NT2/D1 (cell line): Measurements from ENCODE around the gene HNRNPU.

Source experiments
- DNase-seq: peaks from one replicate; pipeline ENCODE4 v3.0.0-alpha.2; 2011; ENCODE audit warnings: low read depth, low spot score
- H3K27me3 ChIP-seq: 2 replicates; pipeline ENCODE4 v1.6.0; 2011; ENCODE audit warnings: mild to moderate bottlenecking; ENCODE audit not compliant: insufficient read length, insufficient read depth
- H3K36me3 ChIP-seq: 2 replicates; pipeline ENCODE4 v1.6.1; 2011; ENCODE audit warnings: mild to moderate bottlenecking, low read length, mixed read lengths; ENCODE audit not compliant: insufficient read depth, insufficient read length
- H3K4me1 ChIP-seq: 2 replicates; pipeline ENCODE4 v1.5.1; 2011; ENCODE audit not compliant: insufficient read depth, insufficient read length
- H3K4me3 ChIP-seq: 2 replicates; pipeline ENCODE4 v1.5.1; 2011; ENCODE audit warnings: low read depth; ENCODE audit not compliant: insufficient read length
- H3K9ac ChIP-seq: 2 replicates; pipeline ENCODE4 v1.6.0; 2011; ENCODE audit warnings: low read depth; ENCODE audit not compliant: insufficient read length
- H3K9me3 ChIP-seq: 2 replicates; pipeline ENCODE4 v1.5.1; 2011; ENCODE audit warnings: mild to moderate bottlenecking, low read length; ENCODE audit not compliant: insufficient read depth
- SUZ12 ChIP-seq: IDR thresholded peaks from 2 replicates; pipeline ENCODE4 v1.6.1; 2011; ENCODE audit not compliant: insufficient read length, insufficient read depth; ENCODE audit errors: extremely low read depth
- YY1 ChIP-seq: IDR thresholded peaks from 2 replicates; pipeline ENCODE4 v1.6.1; 2011; ENCODE audit not compliant: insufficient read length, insufficient read depth
- ZNF274 ChIP-seq: IDR thresholded peaks from 2 replicates; pipeline ENCODE4 v1.6.1; 2011; ENCODE audit warnings: mild to moderate bottlenecking, low read depth, low read length

Gene HNRNPU

DNA sequence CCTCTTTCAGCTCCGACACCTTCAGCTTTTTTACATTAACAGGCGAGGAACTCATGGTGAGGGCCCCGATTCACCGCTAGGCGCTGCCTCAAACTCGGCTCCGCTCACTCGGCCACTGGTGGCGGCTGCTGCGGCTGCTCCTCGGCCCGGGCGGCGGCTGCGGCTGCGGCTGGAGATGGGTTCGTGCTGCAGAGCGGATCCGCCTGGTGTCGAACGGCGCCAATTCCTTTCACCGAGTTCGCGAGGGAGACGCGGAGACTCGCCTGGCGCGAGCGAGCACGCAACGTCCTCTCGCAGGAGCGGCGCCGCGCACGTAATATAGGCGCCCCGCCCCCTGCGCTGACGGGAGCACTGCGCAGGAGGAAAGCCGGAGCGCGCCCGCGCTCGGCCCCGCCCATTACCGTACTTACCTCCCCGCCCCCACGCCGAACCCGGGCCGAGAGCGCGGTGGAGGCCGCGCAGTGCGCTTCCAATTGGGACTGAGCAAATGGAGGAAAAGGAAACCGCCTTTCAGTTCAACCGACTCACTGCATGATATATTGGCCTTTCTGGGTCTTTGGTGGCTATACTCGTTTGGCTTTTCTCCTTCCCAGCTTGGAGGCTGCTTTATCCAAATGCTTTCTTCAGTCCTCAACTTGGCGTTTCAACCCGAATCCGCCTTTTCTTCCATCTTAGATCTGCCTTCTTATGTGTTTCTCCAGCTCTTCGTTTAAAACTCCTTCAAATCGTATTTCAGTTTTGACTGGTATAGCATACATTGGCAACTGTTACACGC, at the start of gene HNRNPU:
TSS of gene HNRNPU (minus strand) at position 291 of the 775 bp plus-strand sequence. CDS start at position 55, 236 bp downstream.
- Histone ChIP-seq H3K27me3 (no peaks in the 10 kb centered on the region), H3K9ac (peak within 1 kb of the TSS; percentile 99), H3K4me1 (peaks cover 8% of the 10 kb centered on the region), H3K36me3 (peaks cover 40% of the 10 kb centered on the region), H3K4me3 (peak within 1 kb of the TSS; percentile 99), H3K9me3 (no peaks in the 10 kb centered on the region)
- DNase-seq = peak; percentile 100
- TF ChIP-seq YY1 (no peak), ZNF274 (no peak), SUZ12 (no peak)

DNA sequence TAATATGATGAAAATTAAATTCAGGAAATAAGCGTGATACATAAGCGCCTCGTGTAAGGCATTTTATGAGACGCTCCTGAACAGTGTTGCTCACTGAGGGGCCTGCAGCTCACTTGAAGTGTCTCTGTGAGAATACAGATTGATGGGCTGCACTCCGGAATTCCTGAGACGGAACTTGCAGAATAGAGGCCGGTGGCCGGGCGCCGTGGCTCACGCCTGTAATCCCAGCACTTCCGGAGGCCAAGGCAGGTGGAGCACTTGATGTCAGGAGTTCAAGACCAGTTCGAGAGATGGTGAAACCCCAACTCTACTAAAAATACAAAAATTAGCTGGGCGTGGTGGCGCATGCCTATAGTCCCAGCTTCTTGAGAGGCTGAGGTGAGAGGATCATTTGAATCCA, 49.5 kb upstream of the HNRNPU start:
- no peak for DNase-seq
- Histone ChIP-seq H3K27me3 (peaks cover 23% of the 10 kb centered on the region), H3K9me3 (no peaks in the 10 kb centered on the region), H3K36me3 (no peaks in the 10 kb centered on the region), H3K4me1 (no peaks in the 10 kb centered on the region), H3K9ac (no peak overlapping the region), H3K4me3 (no peak overlapping the region)
- TF ChIP-seq YY1 = no peak
- no peak for TF ChIP-seq SUZ12
- TF ChIP-seq ZNF274 = no peak

DNA sequence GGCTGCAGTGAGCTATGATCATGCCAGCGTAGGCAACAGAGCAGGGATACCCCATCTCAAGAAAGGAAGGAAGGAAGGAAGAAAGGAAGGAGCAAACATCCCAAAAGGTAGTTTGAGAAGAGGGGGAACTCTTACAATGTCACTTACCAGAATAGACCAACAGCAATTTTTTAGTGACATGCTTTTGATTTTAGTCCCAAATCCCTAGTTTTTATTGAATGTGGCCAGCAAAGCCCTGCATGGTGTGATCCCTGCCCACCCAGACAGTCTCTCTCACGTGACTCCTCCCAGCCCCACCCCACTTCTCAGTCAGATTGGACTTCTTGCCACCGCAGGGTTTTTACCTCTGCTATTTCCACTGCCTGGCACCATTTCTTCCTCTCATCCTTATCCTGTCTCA, 39.8 kb upstream of the HNRNPU start:
- Histone ChIP-seq H3K27me3 (no peaks in the 10 kb centered on the region), H3K9ac (no peak overlapping the region), H3K9me3 (no peaks in the 10 kb centered on the region), H3K36me3 (no peaks in the 10 kb centered on the region), H3K4me1 (peaks cover 7% of the 10 kb centered on the region), H3K4me3 (no peak overlapping the region)
- DNase-seq = no peak
- TF ChIP-seq SUZ12 (no peak), YY1 (no peak), ZNF274 (no peak)

DNA sequence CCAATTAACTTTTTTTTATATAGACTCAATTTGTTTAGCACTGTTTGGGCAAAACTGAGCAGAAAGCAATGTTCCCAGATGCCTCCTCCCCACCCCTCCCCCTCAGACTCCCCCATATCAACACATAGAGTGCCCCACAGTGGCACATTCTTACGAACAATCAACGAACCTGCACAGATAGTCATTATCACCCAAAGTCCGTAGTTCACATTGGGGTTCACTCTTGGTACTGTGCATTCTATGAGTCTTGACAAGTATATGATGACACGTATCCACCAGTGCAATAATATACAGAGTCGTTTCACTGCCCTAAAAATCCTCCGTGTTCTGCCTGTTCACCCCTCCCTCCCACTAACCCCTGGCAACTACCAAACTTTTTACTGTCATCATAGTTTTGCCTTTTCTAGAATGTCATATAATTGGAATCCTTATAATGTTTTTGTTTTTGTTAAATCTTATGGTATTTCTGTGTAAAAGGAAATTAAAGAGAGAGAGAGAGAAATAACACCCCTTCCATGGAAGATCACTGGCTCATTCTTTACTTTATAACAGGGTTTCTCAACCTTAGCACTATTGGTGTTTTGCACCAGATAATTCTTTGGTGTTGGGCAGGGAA, 37.2 kb upstream of the HNRNPU start:
- no peak for DNase-seq
- no peaks in the 10 kb centered on the region for H3K27me3 ChIP-seq
- no peak for TF ChIP-seq YY1
- TF ChIP-seq SUZ12 = no peak
- TF ChIP-seq ZNF274 = no peak
- H3K4me1 ChIP-seq = peaks cover 7% of the 10 kb centered on the region
- H3K36me3 ChIP-seq = no peaks in the 10 kb centered on the region
- no peaks in the 10 kb centered on the region for H3K9me3 ChIP-seq
- no peak overlapping the region for H3K4me3 ChIP-seq
- H3K9ac ChIP-seq = no peak overlapping the region

DNA sequence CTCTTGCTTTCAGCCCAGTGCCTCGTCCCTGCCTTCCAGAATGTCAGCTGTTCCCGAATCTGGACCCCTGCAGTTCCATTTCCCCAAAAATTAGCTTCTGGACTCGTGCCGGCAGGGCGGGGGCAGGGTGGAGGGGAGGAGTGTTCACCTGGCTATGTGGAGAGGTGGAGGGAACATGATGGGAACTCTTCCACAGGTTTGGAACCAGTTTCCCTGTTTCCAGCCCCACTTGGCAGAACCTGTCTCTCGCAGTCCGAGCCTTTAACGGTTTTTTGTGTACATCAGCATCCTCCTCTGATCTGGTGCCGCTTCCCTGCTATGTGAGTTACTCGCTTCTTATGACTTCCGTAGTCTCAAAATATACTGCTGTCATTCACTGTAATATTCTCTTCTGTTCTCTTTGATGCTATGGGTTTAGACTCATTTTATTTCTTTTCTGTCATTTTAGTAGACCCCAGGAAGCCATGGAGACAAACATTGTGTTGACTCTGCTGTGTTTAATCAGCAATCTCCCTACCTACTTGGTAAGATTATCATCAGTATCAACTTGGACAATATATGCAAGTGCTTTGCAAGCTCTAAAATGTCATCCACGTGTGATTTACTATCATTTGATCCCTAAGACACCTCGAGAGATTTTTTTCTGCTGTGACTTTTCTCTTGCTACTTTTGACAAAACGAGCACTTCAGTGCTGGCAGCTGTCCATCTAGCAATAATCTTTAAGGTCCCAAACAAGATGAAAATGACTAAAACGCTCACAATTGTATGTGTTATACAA, 33.3 kb upstream of the HNRNPU start:
- no peak for DNase-seq
- Histone ChIP-seq H3K4me1 (peaks cover 7% of the 10 kb centered on the region), H3K9ac (no peak overlapping the region), H3K27me3 (no peaks in the 10 kb centered on the region), H3K4me3 (no peak overlapping the region), H3K36me3 (no peaks in the 10 kb centered on the region), H3K9me3 (no peaks in the 10 kb centered on the region)
- no peak for TF ChIP-seq ZNF274
- no peak for TF ChIP-seq SUZ12
- TF ChIP-seq YY1 = no peak

DNA sequence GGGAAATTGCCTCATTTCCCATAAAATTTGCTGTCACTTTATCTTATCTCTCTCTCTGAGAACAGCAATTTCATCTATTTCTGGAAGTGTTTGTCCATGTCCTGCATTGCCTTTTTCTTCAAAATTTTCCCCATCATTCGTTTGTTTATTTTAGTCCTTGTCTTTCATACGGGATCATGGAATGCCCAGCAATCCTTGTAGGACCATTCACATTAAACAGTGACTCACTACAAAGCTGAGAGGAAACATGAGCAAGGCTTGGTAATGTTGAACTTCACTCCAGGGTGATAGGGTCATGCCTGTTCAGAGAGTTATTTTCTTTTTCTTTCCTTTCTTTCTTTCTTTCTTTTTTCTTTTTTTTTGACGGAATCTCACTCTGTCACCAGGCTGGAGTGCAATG, 32.2 kb upstream of the HNRNPU start:
- Histone ChIP-seq H3K27me3 (no peaks in the 10 kb centered on the region), H3K36me3 (no peaks in the 10 kb centered on the region), H3K9ac (no peak overlapping the region), H3K4me3 (no peak overlapping the region), H3K4me1 (peaks cover 7% of the 10 kb centered on the region), H3K9me3 (no peaks in the 10 kb centered on the region)
- TF ChIP-seq ZNF274 (no peak), YY1 (no peak), SUZ12 (no peak)
- no peak for DNase-seq

DNA sequence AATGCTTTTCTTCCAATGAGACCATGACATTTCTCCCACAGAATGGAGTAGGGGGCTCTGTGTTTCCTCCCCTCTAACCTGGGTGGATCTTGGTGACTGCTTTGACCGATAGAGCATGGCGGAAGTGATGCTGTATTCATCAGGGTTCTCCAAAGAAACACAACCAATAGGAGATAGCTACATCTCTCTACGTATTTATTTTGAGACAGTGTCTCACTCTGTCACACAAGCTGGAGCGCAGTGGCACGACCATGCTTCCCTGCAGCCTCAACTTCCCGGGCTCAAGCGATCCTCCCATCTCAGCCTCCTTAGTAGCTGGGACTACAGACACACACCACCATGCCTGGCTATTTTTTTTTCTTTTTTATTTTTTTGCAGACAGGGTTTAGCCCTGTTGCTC, 29.5 kb upstream of the HNRNPU start:
- Histone ChIP-seq H3K27me3 (no peaks in the 10 kb centered on the region), H3K36me3 (no peaks in the 10 kb centered on the region), H3K4me3 (no peak overlapping the region), H3K4me1 (no peaks in the 10 kb centered on the region), H3K9me3 (no peaks in the 10 kb centered on the region), H3K9ac (no peak overlapping the region)
- DNase-seq = no peak
- TF ChIP-seq ZNF274 (no peak), YY1 (no peak), SUZ12 (no peak)
